ENCODE measurements around the gene PRR19.

PRR19 gene

GRCh38 chr19:42291435-42291810 is 10.5 kb upstream of the PRR19 start:
- no peak for TF ChIP-seq SIN3A (IDR thresholded peaks at IDR 0.05; ENCODE audit: borderline replicate concordance, insufficient read depth, low read length)
- peak; percentile 30; the same call in 1 of the 2 replicates for TF ChIP-seq POLR2AphosphoS5 (IDR thresholded peaks at IDR 0.05; ENCODE audit: low read depth, low read length)

- no peak for TF ChIP-seq REST (IDR thresholded peaks at IDR 0.05; ENCODE audit: insufficient read depth in 1 of 2, low read depth in 2 of 2, low read length in 2 of 2)
- no peak for TF ChIP-seq FOXP2 (optimal IDR thresholded peaks at IDR 0.05; ENCODE audit: borderline replicate concordance, extremely low read depth, extremely low read length, insufficient read depth)
- no peak for TF ChIP-seq TAF1 (IDR thresholded peaks at IDR 0.05; ENCODE audit: borderline replicate concordance, insufficient read depth, low read length)
- no peak for TF ChIP-seq POLR2AphosphoS5 (IDR thresholded peaks at IDR 0.05; ENCODE audit: low read depth, low read length)
- TF ChIP-seq SIN3A (IDR thresholded peaks at IDR 0.05; ENCODE audit: borderline replicate concordance, insufficient read depth, low read length): no peak
Observed at GRCh38 chr19:42292042-42292960, 9.6 kb upstream of the PRR19 start.

GRCh38 chr19:42292963-42293362 is 9.0 kb upstream of the PRR19 start:
- TF ChIP-seq REST (IDR thresholded peaks at IDR 0.05; ENCODE audit: insufficient read depth in 1 of 2, low read depth in 2 of 2, low read length in 2 of 2) (no peak), SIN3A (IDR thresholded peaks at IDR 0.05; ENCODE audit: borderline replicate concordance, insufficient read depth, low read length) (no peak), TAF1 (IDR thresholded peaks at IDR 0.05; ENCODE audit: borderline replicate concordance, insufficient read depth, low read length) (no peak), POLR2AphosphoS5 (IDR thresholded peaks at IDR 0.05; ENCODE audit: low read depth, low read length) (no peak), FOXP2 (optimal IDR thresholded peaks at IDR 0.05; ENCODE audit: borderline replicate concordance, extremely low read depth, extremely low read length, insufficient read depth) (no peak)

GRCh38 chr19:42293540-42293939 is 8.4 kb upstream of the PRR19 start:
- TF ChIP-seq SIN3A (IDR thresholded peaks at IDR 0.05; ENCODE audit: borderline replicate concordance, insufficient read depth, low read length) (no peak), POLR2AphosphoS5 (IDR thresholded peaks at IDR 0.05; ENCODE audit: low read depth, low read length) (no peak), REST (IDR thresholded peaks at IDR 0.05; ENCODE audit: insufficient read depth in 1 of 2, low read depth in 2 of 2, low read length in 2 of 2) (no peak), FOXP2 (optimal IDR thresholded peaks at IDR 0.05; ENCODE audit: borderline replicate concordance, extremely low read depth, extremely low read length, insufficient read depth) (no peak), TAF1 (IDR thresholded peaks at IDR 0.05; ENCODE audit: borderline replicate concordance, insufficient read depth, low read length) (no peak)

- no peak for TF ChIP-seq TAF1 (IDR thresholded peaks at IDR 0.05; ENCODE audit: borderline replicate concordance, insufficient read depth, low read length)
- TF ChIP-seq REST (IDR thresholded peaks at IDR 0.05; ENCODE audit: insufficient read depth in 1 of 2, low read depth in 2 of 2, low read length in 2 of 2): no peak
- TF ChIP-seq POLR2AphosphoS5 (IDR thresholded peaks at IDR 0.05; ENCODE audit: low read depth, low read length): no peak
- no peak for TF ChIP-seq SIN3A (IDR thresholded peaks at IDR 0.05; ENCODE audit: borderline replicate concordance, insufficient read depth, low read length)
Observed at GRCh38 chr19:42293948-42294347, 8.0 kb upstream of the PRR19 start.
